ENCODE results near the gene PDXDC1.
"Not testable (repeated sequence)": the region's sequence is repeated elsewhere in the genome, so short reads cannot be mapped to it uniquely, and the experiment has no call there.

PDXDC1 gene

DNA sequence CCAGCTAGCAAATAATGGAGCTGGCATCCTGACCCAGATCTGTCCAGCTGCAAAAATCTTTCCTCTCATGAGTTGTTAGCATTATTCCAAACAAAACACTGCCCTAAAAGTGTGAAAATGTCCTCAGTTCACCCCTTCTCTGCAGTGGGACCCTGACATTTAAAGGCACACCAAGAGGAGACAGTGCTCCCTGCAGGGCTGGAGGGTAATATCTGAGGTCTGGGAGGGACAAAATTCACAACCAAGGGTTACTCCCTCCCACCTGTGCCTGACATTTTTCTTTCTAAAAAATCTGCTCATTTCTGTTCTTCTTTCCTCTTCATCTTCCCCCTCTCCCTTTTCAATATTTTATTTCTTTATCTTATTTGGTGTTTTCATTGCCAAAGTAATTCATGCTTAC lies 191.4 kb downstream of the PDXDC1 start:
- DNase-seq: not testable (repeated sequence)

DNA sequence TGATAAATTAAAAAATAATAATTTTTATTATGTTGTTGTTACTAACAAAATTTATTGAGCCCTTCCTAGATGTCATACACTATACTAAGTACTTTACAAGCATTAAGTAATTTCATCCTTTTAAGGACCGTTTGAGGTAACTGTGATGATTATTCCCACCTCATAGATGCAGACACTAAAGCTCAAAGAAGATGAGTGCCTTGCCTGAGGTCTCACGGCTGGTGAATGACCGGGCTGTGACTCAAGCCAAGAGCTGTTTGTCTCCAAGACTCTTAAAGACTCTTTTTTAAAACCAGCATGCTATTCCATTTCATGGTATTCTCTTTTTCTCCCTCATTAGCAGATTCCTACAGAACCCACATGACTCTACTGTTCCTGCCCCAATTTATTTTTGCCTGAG lies 193.5 kb downstream of the PDXDC1 start:
- DNase-seq: not testable (repeated sequence)

DNA sequence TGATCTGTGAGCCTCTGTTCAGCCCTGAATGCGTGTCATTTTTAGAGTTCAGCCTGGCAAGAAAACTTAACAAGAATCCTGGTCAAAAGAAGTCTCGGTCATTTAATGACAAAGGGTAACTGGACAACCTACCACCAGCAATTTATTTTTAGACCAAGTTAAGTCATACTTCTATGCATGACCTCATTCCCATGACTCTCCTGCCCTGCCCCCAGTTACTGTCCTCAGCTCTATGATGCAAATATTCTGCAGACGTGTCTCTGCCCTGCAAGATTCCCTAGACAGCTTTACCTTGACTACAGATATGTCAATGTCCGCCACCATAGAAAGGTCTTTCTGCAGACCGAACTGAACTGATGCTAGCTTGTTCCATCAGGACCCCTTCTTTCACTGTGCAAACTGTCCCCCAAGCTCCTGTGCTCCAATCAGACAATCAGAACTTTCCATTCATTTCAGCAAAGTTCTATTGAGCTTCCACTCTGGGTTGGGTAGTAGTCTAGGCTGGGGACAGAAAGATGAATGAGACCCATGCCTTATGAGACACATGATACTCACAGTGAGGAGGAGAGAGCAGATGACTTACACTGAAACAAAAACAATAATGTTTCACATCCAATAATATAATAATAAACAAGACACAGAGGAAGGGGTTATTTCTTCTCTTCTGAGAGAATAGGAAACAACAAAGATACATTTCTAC lies 194.3 kb downstream of the PDXDC1 start:
- not testable (repeated sequence) for DNase-seq

DNA sequence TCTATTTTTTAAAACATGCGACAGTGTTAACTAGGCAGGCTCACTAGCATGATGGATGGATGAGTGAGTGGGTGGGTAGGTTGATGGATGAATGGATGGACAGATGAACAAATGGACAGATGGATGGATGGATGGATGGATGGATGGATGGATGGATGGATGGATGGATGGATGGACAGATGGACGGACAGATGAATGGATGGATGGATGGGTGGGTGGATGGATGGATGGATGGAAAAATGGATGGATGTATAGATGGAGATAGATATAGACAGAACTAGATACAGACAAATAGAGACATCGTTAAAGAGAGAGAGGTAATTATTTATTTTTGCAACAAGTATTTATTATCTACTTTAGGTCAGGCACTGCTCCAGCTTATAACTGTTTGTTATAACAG lies 205.1 kb downstream of the PDXDC1 start:
- not testable (repeated sequence) for DNase-seq

DNA sequence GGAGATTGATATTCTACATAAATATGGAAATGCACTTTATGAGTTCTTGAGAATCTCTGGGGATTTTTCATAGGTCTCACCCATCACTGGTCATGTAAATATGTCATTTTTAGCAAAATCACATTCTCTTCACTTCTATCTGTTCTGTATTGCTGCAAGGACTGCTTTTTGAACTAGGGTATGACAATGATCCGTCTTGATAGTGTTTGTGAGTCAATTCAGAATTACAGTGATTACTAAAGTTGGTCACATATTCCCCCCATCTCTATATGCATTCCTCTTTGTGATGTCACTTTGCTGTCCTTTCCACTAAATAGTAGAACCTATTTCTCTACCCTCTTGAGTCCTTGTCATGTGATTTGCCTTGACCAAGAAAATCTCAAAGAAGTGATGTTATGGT lies 206.1 kb downstream of the PDXDC1 start:
- not testable (repeated sequence) for DNase-seq

DNA sequence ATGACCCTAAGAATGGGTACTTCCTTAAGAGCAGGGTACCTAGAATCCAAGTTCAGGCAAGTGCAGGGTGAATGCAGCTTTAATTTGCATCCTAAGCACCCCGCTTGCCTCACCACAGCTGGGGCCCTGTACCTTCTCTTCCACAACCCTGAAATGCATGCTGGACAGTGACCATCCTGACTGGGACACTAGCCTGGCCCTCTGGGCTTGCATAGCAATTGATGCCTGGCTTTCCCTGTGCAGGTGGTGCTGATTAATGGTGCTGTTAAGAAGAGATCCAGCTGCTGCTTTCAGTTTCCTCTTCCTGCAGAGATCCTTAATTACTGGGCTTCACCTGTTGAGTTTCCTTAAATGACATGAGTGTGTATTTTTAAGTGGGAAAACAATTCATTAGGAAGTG lies 209.2 kb downstream of the PDXDC1 start:
- not testable (repeated sequence) for DNase-seq
